ENCODE measurements around the gene CPN2.

Gene CPN2

GRCh38 chr3:194382892-194383223, 31.7 kb upstream of the CPN2 start:
- TF ChIP-seq CTCF (IDR thresholded peaks at IDR 0.05): no peak
- Histone ChIP-seq H3K4me2 (ENCODE audit: low read length) (no peak overlapping the region), H3K9ac (no peak overlapping the region), H3K27ac (no peak overlapping the region), H3K27me3 (ENCODE audit: control insufficient read depth, insufficient read depth, low read length) (no peaks in the 10 kb centered on the region), H2AFZ (no peak overlapping the region), H3K36me3 (ENCODE audit: control insufficient read depth, insufficient read depth, low read length) (no peaks in the 10 kb centered on the region), H3K4me3 (ENCODE audit: low read depth, low read length) (no peak overlapping the region), H3K79me2 (no peaks in the 10 kb centered on the region), H3K4me1 (no peaks in the 10 kb centered on the region), H3K9me3 (ENCODE audit: control insufficient read depth, low read length) (no peaks in the 10 kb centered on the region)

DNA sequence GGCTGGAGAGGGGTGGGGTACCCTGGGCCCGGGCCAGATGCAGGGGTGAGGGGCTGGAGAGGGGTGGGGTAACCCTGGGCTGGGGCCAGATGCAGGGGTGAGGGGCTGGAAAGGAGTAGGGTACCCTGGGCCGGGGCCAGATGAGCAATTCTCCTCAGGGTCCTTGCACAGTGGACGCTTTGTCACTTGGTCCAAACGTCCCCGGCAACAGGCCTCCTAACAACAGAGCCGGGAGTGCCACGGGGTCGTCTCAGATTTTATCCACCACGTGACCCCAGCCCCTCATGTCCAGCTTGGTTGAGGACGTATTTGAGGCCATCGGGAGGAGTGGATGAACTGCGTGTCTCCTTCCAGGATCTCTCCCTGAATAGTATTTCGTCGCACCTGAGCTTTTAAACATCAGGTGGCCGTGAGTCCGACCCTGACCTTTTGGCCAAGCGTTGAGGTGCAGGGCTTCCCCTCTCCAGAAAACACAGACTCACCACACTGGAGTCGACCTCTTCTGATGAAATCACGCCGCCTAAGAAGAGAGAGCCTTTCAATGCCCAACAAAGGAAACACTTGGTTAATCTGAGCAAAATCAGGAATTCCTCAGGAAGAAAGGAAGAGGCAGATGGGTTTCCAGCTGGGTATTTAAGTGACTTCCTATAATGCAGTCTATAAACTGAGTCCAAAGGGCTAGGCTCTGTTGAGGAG, 31.2 kb upstream of the CPN2 start:
- no peaks in the 10 kb centered on the region for H3K36me3 ChIP-seq (ENCODE audit: control insufficient read depth, insufficient read depth, low read length)
- H3K4me1 ChIP-seq: no peaks in the 10 kb centered on the region
- no peaks in the 10 kb centered on the region for H3K9me3 ChIP-seq (ENCODE audit: control insufficient read depth, low read length)
- no peak overlapping the region for H2AFZ ChIP-seq
- no peak overlapping the region for H3K27ac ChIP-seq
- H3K9ac ChIP-seq: no peak overlapping the region
- H3K4me2 ChIP-seq (ENCODE audit: low read length): no peak overlapping the region
- no peaks in the 10 kb centered on the region for H3K27me3 ChIP-seq (ENCODE audit: control insufficient read depth, insufficient read depth, low read length)
- H3K4me3 ChIP-seq (ENCODE audit: low read depth, low read length): no peak overlapping the region
- no peak for TF ChIP-seq CTCF (IDR thresholded peaks at IDR 0.05)
- H3K79me2 ChIP-seq: no peaks in the 10 kb centered on the region

GRCh38 chr3:194381460-194381875, 30.3 kb upstream of the CPN2 start:
- no peak overlapping the region for H2AFZ ChIP-seq
- no peak overlapping the region for H3K9ac ChIP-seq
- no peaks in the 10 kb centered on the region for H3K36me3 ChIP-seq (ENCODE audit: control insufficient read depth, insufficient read depth, low read length)
- H3K4me1 ChIP-seq: no peaks in the 10 kb centered on the region
- H3K9me3 ChIP-seq (ENCODE audit: control insufficient read depth, low read length): no peaks in the 10 kb centered on the region
- H3K27me3 ChIP-seq (ENCODE audit: control insufficient read depth, insufficient read depth, low read length): no peaks in the 10 kb centered on the region
- H3K4me3 ChIP-seq (ENCODE audit: low read depth, low read length): no peak overlapping the region
- H3K79me2 ChIP-seq: no peaks in the 10 kb centered on the region
- H3K27ac ChIP-seq: no peak overlapping the region
- no peak for TF ChIP-seq CTCF (IDR thresholded peaks at IDR 0.05)
- H3K4me2 ChIP-seq (ENCODE audit: low read length): no peak overlapping the region

GRCh38 chr3:194380326-194380725, 29.2 kb upstream of the CPN2 start:
- no peak overlapping the region for H3K9ac ChIP-seq
- no peak overlapping the region for H2AFZ ChIP-seq
- H3K27me3 ChIP-seq (ENCODE audit: control insufficient read depth, insufficient read depth, low read length): no peaks in the 10 kb centered on the region
- no peaks in the 10 kb centered on the region for H3K9me3 ChIP-seq (ENCODE audit: control insufficient read depth, low read length)
- no peak overlapping the region for H3K4me2 ChIP-seq (ENCODE audit: low read length)
- H3K4me1 ChIP-seq: no peaks in the 10 kb centered on the region
- TF ChIP-seq CTCF (IDR thresholded peaks at IDR 0.05): no peak
- no peaks in the 10 kb centered on the region for H3K36me3 ChIP-seq (ENCODE audit: control insufficient read depth, insufficient read depth, low read length)
- no peak overlapping the region for H3K4me3 ChIP-seq (ENCODE audit: low read depth, low read length)
- no peaks in the 10 kb centered on the region for H3K79me2 ChIP-seq
- H3K27ac ChIP-seq: no peak overlapping the region

DNA sequence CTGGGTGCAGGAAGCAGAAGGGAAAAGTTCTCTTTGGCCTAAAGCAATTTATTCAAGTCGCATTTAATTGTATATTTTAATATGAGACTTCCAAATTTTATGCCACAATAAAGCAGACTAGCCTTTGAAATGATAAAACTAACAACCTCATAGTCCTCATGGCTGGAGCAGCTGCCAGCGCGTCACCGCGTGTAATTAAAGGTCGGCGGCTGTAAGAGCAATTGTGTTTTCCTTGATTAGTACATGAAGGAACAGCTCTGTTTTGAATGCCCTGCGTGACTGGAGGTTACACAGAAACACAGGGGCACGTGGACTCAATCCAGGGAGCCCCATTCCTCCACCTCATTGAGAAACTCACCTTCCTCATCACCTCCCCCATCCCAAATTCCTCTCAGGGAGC, 28.5 kb upstream of the CPN2 start:
- no peak for TF ChIP-seq CTCF (IDR thresholded peaks at IDR 0.05)
- no peaks in the 10 kb centered on the region for H3K9me3 ChIP-seq (ENCODE audit: control insufficient read depth, low read length)
- H3K4me3 ChIP-seq (ENCODE audit: low read depth, low read length): no peak overlapping the region
- H3K27me3 ChIP-seq (ENCODE audit: control insufficient read depth, insufficient read depth, low read length): no peaks in the 10 kb centered on the region
- no peaks in the 10 kb centered on the region for H3K4me1 ChIP-seq
- no peak overlapping the region for H3K4me2 ChIP-seq (ENCODE audit: low read length)
- no peaks in the 10 kb centered on the region for H3K79me2 ChIP-seq
- H3K9ac ChIP-seq: no peak overlapping the region
- no peak overlapping the region for H3K27ac ChIP-seq
- H2AFZ ChIP-seq: no peak overlapping the region
- no peaks in the 10 kb centered on the region for H3K36me3 ChIP-seq (ENCODE audit: control insufficient read depth, insufficient read depth, low read length)

Measured in parathyroid adenoma (tissue), 2 donors.